ENCODE results near the gene POLR1E. TPM values are rescaled to one million over a fixed set of nuclear protein-coding genes. Genes with fewer than 3 reads are reported as not detected.

The POLR1E gene
- polyA plus RNA-seq, 1 donor (not counting 4 experiments of a cell fraction or from before 2014, with no cell fraction given), result 44.4 TPM

GRCh38 chr9:37437010-37437409 lies 48.7 kb upstream of the POLR1E start:
- no peaks in the 10 kb centered on the region for H3K9me1 ChIP-seq (ENCODE audit: control insufficient read depth, extremely low read depth, insufficient read depth, low read length)
- no peak overlapping the region for H3K9ac ChIP-seq (ENCODE audit: control insufficient read depth, extremely low read depth, insufficient read depth, low read length)
- peaks cover 6% of the 10 kb centered on the region for H3K4me1 ChIP-seq (ENCODE audit: control insufficient read depth, extremely low read depth, insufficient read depth, low read length)
- H2AFZ ChIP-seq (ENCODE audit: control insufficient read depth, low read length), result no peak overlapping the region
- peaks cover 44 to 57% of the 10 kb centered on the region in 2 experiments for H3K36me3 ChIP-seq (ENCODE audit: control insufficient read depth in 2 of 2, extremely low read depth in 1 of 2, insufficient read depth in 2 of 2, low read length in 2 of 2)
- no peaks in the 10 kb centered on the region for H3K27me3 ChIP-seq (ENCODE audit: control insufficient read depth, extremely low read depth, insufficient read depth, low read length)
- peaks cover 3% of the 10 kb centered on the region for H4K20me1 ChIP-seq (ENCODE audit: control insufficient read depth, extremely low read depth, insufficient read depth, low read length)
- H3K27ac ChIP-seq (ENCODE audit: control insufficient read depth, insufficient read depth, low read length), result no peak overlapping the region
- TF ChIP-seq EZH2 (IDR thresholded peaks at IDR 0.05; ENCODE audit: low read length) (no peak), CTCF (optimal IDR thresholded peaks at IDR 0.05 in 1 of 3, IDR thresholded peaks at IDR 0.05 in 1 of 3, conservative IDR thresholded peaks at IDR 0.05 in 1 of 3; ENCODE audit: extremely low read depth in 1 of 3, insufficient read depth in 2 of 3, low read length in 3 of 3) (no peak)
- dilution Hi-C loops (cut with MboI; ENCODE audit: extremely low pct_ligation_motif_present, low sequenced_read_pairs), result no loop called here
- peaks cover 25% of the 10 kb centered on the region for H3K79me2 ChIP-seq (ENCODE audit: control insufficient read depth, insufficient read depth, low read length)
- H3K4me2 ChIP-seq (ENCODE audit: control insufficient read depth, extremely low read depth, insufficient read depth, low read depth, low read length), result no peak overlapping the region
- H3K9me3 ChIP-seq (ENCODE audit: control insufficient read depth, low read depth, low read length), result no peaks in the 10 kb centered on the region
- no peak for DNase-seq (ENCODE audit: low read depth, low spot score)
- no peak for FAIRE-seq
- H3K4me3 ChIP-seq (ENCODE audit: control insufficient read depth in 2 of 3, extremely low read depth in 1 of 3, insufficient read depth in 2 of 3, low read depth in 1 of 3, low read length in 3 of 3), result no peak overlapping the region

GRCh38 chr9:37437621-37438020 lies 48.1 kb upstream of the POLR1E start:
- H3K79me2 ChIP-seq (ENCODE audit: control insufficient read depth, insufficient read depth, low read length), result peaks cover 27% of the 10 kb centered on the region
- no peak for FAIRE-seq
- no peak overlapping the region for H2AFZ ChIP-seq (ENCODE audit: control insufficient read depth, low read length)
- H3K4me3 ChIP-seq (ENCODE audit: control insufficient read depth in 2 of 3, extremely low read depth in 1 of 3, insufficient read depth in 2 of 3, low read depth in 1 of 3, low read length in 3 of 3), result no peak overlapping the region
- dilution Hi-C loops (cut with MboI; ENCODE audit: extremely low pct_ligation_motif_present, low sequenced_read_pairs), result no loop called here
- no peak overlapping the region for H3K9ac ChIP-seq (ENCODE audit: control insufficient read depth, extremely low read depth, insufficient read depth, low read length)
- H4K20me1 ChIP-seq (ENCODE audit: control insufficient read depth, extremely low read depth, insufficient read depth, low read length), result peaks cover 3% of the 10 kb centered on the region
- H3K27ac ChIP-seq (ENCODE audit: control insufficient read depth, insufficient read depth, low read length), result no peak overlapping the region
- H3K9me3 ChIP-seq (ENCODE audit: control insufficient read depth, low read depth, low read length), result no peaks in the 10 kb centered on the region
- no peak for DNase-seq (ENCODE audit: low read depth, low spot score)
- TF ChIP-seq CTCF (optimal IDR thresholded peaks at IDR 0.05 in 1 of 3, IDR thresholded peaks at IDR 0.05 in 1 of 3, conservative IDR thresholded peaks at IDR 0.05 in 1 of 3; ENCODE audit: extremely low read depth in 1 of 3, insufficient read depth in 2 of 3, low read length in 3 of 3) (no peak), EZH2 (IDR thresholded peaks at IDR 0.05; ENCODE audit: low read length) (no peak)
- H3K27me3 ChIP-seq (ENCODE audit: control insufficient read depth, extremely low read depth, insufficient read depth, low read length), result no peaks in the 10 kb centered on the region
- H3K4me2 ChIP-seq (ENCODE audit: control insufficient read depth, extremely low read depth, insufficient read depth, low read depth, low read length), result no peak overlapping the region
- no peaks in the 10 kb centered on the region for H3K9me1 ChIP-seq (ENCODE audit: control insufficient read depth, extremely low read depth, insufficient read depth, low read length)
- H3K36me3 ChIP-seq (ENCODE audit: control insufficient read depth in 2 of 2, extremely low read depth in 1 of 2, insufficient read depth in 2 of 2, low read length in 2 of 2), result peaks cover 45 to 61% of the 10 kb centered on the region in 2 experiments
- H3K4me1 ChIP-seq (ENCODE audit: control insufficient read depth, extremely low read depth, insufficient read depth, low read length), result peaks cover 4% of the 10 kb centered on the region

Measured in keratinocyte (primary cell).